Measurements from ENCODE around the gene RDH13. TPM values are rescaled to one million over a fixed set of nuclear protein-coding genes. Genes with fewer than 3 reads are reported as not detected.
A peak's percentile ranks its signal among the peaks of the same experiment; 100 is the strongest.

Gene RDH13
- total RNA-seq, 1 donor from 2014 or later = 37.3 TPM

DNA sequence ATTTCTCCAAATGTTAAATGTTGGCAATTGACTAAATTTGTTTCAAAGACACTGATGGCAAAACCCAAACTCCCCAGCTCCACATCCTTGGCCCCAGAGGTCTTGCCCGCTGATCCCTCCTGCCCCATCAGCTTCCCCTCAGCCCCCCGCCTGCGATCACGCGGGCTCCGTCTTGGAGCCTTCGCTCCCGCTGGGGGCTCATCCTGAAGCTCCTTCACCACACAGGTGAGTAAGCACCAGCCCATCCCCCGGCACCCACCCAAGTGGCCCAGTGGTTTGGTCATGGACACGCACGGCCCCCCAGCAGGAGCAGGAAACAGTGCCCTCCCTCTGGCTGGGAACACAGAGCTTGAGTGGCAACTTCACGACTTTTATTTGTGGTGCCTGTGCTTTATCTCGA, 27.6 kb upstream of the RDH13 start:
- no peak overlapping the region for H3K4me3 ChIP-seq
- peaks cover 28% of the 10 kb centered on the region for H3K4me1 ChIP-seq
- H3K36me3 ChIP-seq = peaks cover 4 to 48% of the 10 kb centered on the region in 2 donors
- no peaks in the 10 kb centered on the region for H3K27me3 ChIP-seq
- H3K9me3 ChIP-seq = no peaks in the 10 kb centered on the region
- no peak overlapping the region for H3K27ac ChIP-seq
- TF ChIP-seq POLR2A (IDR thresholded peaks at IDR 0.05) (no peak), POLR2AphosphoS5 (IDR thresholded peaks at IDR 0.05; ENCODE audit: insufficient read depth in 1 of 2, low read depth in 1 of 2) (no peak)
- TF ChIP-seq, protein P1, sequence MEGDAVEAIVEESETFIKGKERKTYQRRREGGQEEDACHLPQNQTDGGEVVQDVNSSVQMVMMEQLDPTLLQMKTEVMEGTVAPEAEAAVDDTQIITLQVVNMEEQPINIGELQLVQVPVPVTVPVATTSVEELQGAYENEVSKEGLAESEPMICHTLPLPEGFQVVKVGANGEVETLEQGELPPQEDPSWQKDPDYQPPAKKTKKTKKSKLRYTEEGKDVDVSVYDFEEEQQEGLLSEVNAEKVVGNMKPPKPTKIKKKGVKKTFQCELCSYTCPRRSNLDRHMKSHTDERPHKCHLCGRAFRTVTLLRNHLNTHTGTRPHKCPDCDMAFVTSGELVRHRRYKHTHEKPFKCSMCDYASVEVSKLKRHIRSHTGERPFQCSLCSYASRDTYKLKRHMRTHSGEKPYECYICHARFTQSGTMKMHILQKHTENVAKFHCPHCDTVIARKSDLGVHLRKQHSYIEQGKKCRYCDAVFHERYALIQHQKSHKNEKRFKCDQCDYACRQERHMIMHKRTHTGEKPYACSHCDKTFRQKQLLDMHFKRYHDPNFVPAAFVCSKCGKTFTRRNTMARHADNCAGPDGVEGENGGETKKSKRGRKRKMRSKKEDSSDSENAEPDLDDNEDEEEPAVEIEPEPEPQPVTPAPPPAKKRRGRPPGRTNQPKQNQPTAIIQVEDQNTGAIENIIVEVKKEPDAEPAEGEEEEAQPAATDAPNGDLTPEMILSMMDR (IDR thresholded peaks at IDR 0.05) = no peak
- DNase-seq (ENCODE audit: extremely low spot score in 2 of 2) = no peak
- intact Hi-C loops (cut with DNase I) = no loop called here

DNA sequence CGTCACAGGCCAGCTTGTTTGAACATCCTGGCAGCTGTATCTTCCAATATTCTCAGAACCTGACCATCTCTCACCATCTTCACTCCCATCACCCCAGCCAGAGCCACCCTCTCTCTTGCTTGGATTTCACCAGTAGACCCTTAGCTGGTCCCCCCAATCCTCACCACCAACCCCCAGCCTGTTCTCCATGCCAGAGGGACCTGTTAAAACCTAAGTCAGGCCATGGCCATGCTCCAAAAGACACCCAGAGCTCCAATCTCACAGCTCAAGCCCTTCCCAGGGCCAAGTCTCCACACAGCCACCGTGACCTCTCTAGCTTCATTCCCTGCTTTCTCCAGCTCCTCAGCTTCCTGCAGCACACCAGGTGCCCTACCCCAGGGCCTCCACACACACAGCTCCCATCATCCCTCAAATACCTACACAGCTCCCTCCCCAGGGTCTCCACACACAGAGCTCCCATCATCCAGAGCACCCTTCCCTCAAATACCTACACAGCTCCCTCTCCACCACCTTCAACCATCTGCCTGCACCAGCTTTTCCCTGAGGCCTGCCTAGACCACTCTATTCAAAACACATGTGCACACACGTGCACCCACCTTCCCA, 26.5 kb upstream of the RDH13 start:
- Histone ChIP-seq H3K4me1 (peaks cover 28% of the 10 kb centered on the region), H3K27ac (no peak overlapping the region), H3K27me3 (no peaks in the 10 kb centered on the region), H3K36me3 (peaks cover 4 to 36% of the 10 kb centered on the region in 2 donors), H3K9me3 (no peaks in the 10 kb centered on the region), H3K4me3 (no peak overlapping the region)
- TF ChIP-seq POLR2A (IDR thresholded peaks at IDR 0.05) (no peak), POLR2AphosphoS5 (IDR thresholded peaks at IDR 0.05; ENCODE audit: insufficient read depth in 1 of 2, low read depth in 1 of 2) (no peak)
- TF ChIP-seq, protein P1 (IDR thresholded peaks at IDR 0.05) = no peak
- intact Hi-C loops (cut with DNase I) = no loop called here
- DNase-seq (ENCODE audit: extremely low spot score in 2 of 2) = no peak

DNA sequence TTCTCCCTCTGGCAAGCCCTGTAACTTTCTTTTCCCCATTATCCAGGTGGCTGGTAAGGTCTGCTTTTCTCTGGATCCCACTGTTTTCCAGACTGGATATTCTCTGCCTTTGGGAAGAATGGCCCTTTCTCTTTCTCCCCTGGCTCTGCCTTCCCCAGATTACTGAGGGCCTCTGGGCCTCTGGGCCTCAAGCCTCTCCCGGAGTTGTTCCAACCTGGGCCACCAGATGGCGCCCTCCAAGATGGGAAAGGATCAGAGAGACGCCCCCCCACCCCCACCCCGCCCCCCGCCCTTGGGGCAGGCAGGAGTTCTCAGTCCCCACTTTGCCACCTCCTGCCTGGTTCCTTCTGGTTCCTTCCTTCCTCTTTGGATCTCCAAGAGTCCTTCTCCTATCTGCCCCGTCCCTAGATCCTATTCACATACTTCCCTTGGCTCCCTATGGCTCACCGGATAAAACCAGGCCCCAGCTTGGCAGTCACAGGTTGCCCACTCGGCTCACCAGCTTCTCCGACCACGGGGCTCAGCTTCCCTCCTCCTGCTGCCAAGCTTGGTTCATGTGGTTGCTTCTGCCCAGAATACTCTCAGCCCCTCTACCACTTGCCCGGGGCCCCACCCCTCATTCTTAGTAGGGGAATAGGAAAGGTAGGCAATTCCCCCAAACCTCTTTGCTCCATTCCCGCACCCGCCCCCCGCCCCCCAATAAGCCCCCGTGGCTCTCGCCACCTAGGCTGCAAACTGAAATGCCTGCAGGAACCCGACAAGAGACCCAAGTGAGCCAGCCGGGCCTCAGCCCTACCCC, 25.8 kb upstream of the RDH13 start:
- Histone ChIP-seq H3K27ac (peak overlapping the region; percentile 37), H3K36me3 (peaks cover 4 to 33% of the 10 kb centered on the region in 2 donors), H3K27me3 (no peaks in the 10 kb centered on the region), H3K4me3 (no peak overlapping the region), H3K9me3 (no peaks in the 10 kb centered on the region), H3K4me1 (peaks cover 28% of the 10 kb centered on the region)
- TF ChIP-seq POLR2AphosphoS5 (IDR thresholded peaks at IDR 0.05; ENCODE audit: insufficient read depth in 1 of 2, low read depth in 1 of 2) (no peak), POLR2A (IDR thresholded peaks at IDR 0.05) (no peak)
- TF ChIP-seq, protein P1 (IDR thresholded peaks at IDR 0.05) = peak in 1 of 3 experiments; percentile 54
- no peak for DNase-seq (ENCODE audit: extremely low spot score in 2 of 2)
- intact Hi-C loops (cut with DNase I) = no loop called here

DNA sequence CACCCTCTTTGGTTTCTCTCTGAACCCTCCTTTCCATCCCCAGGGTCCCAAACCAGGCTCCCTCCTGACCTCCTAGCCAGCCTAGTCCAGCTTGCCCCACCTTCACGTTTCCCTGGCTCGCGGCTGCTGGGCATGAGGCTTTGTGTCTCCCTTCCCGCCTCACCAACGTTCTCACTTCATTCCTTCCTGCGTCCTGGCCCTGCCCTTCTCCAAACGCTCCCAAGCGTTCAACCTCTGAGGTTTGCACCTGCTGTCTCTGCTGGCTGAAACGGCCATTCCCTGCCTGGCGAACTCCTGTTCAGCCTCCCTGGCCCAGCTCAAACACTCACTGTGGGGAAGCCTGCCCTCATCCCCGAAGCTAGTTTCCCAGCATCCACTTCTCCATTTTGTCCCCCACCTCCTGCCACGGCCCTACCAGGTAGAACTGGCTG, 25.1 kb upstream of the RDH13 start:
- no peak for DNase-seq (ENCODE audit: extremely low spot score in 2 of 2)
- intact Hi-C loops (cut with DNase I) = no loop called here
- H3K4me3 ChIP-seq = peak overlapping the region; percentile 47 to 73

More for the DNA sequence above, 25.1 kb upstream of the RDH13 start:
- H3K9me3 ChIP-seq = no peaks in the 10 kb centered on the region
- peaks cover 4 to 33% of the 10 kb centered on the region in 2 donors for H3K36me3 ChIP-seq
- TF ChIP-seq POLR2A (IDR thresholded peaks at IDR 0.05) (no peak), POLR2AphosphoS5 (IDR thresholded peaks at IDR 0.05; ENCODE audit: insufficient read depth in 1 of 2, low read depth in 1 of 2) (no peak)
- TF ChIP-seq, protein P1 (IDR thresholded peaks at IDR 0.05) = no peak
- peaks cover 28% of the 10 kb centered on the region for H3K4me1 ChIP-seq
- no peaks in the 10 kb centered on the region for H3K27me3 ChIP-seq
- H3K27ac ChIP-seq = peak overlapping the region; percentile 37

All from vagina (tissue), 2 donors.